ENCODE measurements around the gene CLPTM1. TPM values are rescaled to one million over a fixed set of nuclear protein-coding genes. Genes with fewer than 3 reads are reported as not detected.

The CLPTM1 gene
- total and polyA plus RNA-seq, 9 of the 15 experiments (the other 6 are each of a cell fraction or from before 2014, with no cell fraction given) = 0.37 to 96.0 (median 27.5) TPM

DNA sequence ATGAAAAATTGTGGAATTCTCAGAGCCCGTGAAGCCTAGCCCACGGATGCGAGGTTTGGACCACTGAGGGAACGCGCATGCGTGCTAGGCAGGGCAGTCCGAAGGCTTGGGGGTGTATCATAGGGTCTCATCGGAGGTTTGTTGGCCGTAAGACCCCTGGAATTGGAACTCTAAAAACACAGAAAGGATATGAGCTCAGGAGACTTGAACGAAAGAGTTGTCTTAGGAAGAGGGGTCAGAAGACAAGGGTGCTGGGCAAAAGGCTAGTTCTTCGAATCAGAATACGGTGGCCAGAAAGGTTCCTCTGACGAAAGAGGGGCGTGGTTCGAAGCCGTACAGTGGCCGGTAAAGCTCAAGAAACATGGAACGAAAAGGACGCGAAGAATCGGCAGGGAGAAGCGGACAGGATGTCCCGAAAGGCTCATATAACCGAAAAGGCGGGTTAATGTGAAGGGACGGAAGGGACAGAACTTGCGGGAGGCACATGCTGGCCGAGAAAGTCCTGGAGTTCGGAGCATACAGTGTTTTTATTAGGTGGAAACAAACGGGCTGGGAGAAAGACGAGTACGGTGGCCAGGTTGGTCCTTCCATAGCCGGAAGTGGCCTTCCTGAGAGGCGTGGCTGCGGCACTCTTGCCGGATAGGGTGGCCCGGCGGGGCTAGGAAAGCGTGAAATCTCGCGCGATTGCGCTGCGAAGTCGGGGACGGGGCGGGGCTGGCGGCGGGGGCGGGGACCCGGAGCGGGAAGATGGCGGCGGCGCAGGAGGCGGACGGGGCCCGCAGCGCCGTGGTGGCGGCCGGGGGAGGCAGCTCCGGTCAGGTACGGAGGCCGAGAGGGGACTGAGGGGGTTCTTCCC lies at the start of gene CLPTM1 (continued):
- 0 out of 2 replicates have a peak, but pooled peaks have one; percentile 18 for TF ChIP-seq ZNF316 (IDR thresholded peaks at IDR 0.05)
- peak; percentile 46; the same call in 1 of the 2 replicates for TF ChIP-seq ESRRA (IDR thresholded peaks at IDR 0.05; ENCODE audit: borderline replicate concordance, low read depth)
- TF ChIP-seq MAFG (tag; conservative IDR thresholded peaks at IDR 0.05) = no peak
- TF ChIP-seq, protein P1, sequence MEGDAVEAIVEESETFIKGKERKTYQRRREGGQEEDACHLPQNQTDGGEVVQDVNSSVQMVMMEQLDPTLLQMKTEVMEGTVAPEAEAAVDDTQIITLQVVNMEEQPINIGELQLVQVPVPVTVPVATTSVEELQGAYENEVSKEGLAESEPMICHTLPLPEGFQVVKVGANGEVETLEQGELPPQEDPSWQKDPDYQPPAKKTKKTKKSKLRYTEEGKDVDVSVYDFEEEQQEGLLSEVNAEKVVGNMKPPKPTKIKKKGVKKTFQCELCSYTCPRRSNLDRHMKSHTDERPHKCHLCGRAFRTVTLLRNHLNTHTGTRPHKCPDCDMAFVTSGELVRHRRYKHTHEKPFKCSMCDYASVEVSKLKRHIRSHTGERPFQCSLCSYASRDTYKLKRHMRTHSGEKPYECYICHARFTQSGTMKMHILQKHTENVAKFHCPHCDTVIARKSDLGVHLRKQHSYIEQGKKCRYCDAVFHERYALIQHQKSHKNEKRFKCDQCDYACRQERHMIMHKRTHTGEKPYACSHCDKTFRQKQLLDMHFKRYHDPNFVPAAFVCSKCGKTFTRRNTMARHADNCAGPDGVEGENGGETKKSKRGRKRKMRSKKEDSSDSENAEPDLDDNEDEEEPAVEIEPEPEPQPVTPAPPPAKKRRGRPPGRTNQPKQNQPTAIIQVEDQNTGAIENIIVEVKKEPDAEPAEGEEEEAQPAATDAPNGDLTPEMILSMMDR (IDR thresholded peaks at IDR 0.05 in 2 of 3, conservative IDR thresholded peaks at IDR 0.05 in 1 of 3; ENCODE audit: insufficient read depth in 2 of 3, low read depth in 1 of 3, low read length in 3 of 3) = no peak; a peak in 1 of 6 replicates
- TF ChIP-seq FOXA1 (IDR thresholded peaks at IDR 0.05; ENCODE audit: borderline replicate concordance) = no peak
- TF ChIP-seq, protein P2, sequence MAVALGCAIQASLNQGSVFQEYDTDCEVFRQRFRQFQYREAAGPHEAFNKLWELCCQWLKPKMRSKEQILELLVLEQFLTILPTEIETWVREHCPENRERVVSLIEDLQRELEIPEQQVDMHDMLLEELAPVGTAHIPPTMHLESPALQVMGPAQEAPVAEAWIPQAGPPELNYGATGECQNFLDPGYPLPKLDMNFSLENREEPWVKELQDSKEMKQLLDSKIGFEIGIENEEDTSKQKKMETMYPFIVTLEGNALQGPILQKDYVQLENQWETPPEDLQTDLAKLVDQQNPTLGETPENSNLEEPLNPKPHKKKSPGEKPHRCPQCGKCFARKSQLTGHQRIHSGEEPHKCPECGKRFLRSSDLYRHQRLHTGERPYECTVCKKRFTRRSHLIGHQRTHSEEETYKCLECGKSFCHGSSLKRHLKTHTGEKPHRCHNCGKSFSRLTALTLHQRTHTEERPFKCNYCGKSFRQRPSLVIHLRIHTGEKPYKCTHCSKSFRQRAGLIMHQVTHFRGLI (CRISPR knock-in tag; IDR thresholded peaks at IDR 0.05) = no peak
- 0 out of 2 replicates have a peak, but pooled peaks have one; percentile 29 for TF ChIP-seq RB1 (IDR thresholded peaks at IDR 0.05; ENCODE audit: low read depth)
- no peak for TF ChIP-seq DMBX1 (CRISPR knock-in tag; IDR thresholded peaks at IDR 0.05; ENCODE audit: borderline replicate concordance)
- TF ChIP-seq GATA2 (CRISPR knock-in tag; IDR thresholded peaks at IDR 0.05) = no peak
- peak in 1 of 2 experiments; percentile 95; a peak in 2 of 4 replicates for TF ChIP-seq TRIM24 (IDR thresholded peaks at IDR 0.05)
- peak; percentile 85 to 88 for TF ChIP-seq NRF1 (conservative IDR thresholded peaks at IDR 0.05 in 1 of 2, IDR thresholded peaks at IDR 0.05 in 1 of 2)
- no peak for TF ChIP-seq RBM39 (optimal IDR thresholded peaks at IDR 0.05; ENCODE audit: low read depth, low read length)
- no peak for TF ChIP-seq EZH2 (IDR thresholded peaks at IDR 0.05; ENCODE audit: borderline replicate concordance, low read depth, low read length)
- TF ChIP-seq BRD9 (IDR thresholded peaks at IDR 0.05; ENCODE audit: low read depth, partially characterized antibody) = peak; percentile 97
- TF ChIP-seq, protein P3, sequence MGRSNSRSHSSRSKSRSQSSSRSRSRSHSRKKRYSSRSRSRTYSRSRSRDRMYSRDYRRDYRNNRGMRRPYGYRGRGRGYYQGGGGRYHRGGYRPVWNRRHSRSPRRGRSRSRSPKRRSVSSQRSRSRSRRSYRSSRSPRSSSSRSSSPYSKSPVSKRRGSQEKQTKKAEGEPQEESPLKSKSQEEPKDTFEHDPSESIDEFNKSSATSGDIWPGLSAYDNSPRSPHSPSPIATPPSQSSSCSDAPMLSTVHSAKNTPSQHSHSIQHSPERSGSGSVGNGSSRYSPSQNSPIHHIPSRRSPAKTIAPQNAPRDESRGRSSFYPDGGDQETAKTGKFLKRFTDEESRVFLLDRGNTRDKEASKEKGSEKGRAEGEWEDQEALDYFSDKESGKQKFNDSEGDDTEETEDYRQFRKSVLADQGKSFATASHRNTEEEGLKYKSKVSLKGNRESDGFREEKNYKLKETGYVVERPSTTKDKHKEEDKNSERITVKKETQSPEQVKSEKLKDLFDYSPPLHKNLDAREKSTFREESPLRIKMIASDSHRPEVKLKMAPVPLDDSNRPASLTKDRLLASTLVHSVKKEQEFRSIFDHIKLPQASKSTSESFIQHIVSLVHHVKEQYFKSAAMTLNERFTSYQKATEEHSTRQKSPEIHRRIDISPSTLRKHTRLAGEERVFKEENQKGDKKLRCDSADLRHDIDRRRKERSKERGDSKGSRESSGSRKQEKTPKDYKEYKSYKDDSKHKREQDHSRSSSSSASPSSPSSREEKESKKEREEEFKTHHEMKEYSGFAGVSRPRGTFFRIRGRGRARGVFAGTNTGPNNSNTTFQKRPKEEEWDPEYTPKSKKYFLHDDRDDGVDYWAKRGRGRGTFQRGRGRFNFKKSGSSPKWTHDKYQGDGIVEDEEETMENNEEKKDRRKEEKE (IDR thresholded peaks at IDR 0.05; ENCODE audit: borderline replicate concordance in 1 of 2, control insufficient read depth in 1 of 2, low read depth in 2 of 2, low read length in 1 of 2) = no peak
- TF ChIP-seq NFXL1 (CRISPR knock-in tag; IDR thresholded peaks at IDR 0.05) = no peak
- peak; percentile 94 for TF ChIP-seq KLF1 (tag; IDR thresholded peaks at IDR 0.05)
- TF ChIP-seq EHMT2 (IDR thresholded peaks at IDR 0.05) = no peak
- TF ChIP-seq, protein P4, sequence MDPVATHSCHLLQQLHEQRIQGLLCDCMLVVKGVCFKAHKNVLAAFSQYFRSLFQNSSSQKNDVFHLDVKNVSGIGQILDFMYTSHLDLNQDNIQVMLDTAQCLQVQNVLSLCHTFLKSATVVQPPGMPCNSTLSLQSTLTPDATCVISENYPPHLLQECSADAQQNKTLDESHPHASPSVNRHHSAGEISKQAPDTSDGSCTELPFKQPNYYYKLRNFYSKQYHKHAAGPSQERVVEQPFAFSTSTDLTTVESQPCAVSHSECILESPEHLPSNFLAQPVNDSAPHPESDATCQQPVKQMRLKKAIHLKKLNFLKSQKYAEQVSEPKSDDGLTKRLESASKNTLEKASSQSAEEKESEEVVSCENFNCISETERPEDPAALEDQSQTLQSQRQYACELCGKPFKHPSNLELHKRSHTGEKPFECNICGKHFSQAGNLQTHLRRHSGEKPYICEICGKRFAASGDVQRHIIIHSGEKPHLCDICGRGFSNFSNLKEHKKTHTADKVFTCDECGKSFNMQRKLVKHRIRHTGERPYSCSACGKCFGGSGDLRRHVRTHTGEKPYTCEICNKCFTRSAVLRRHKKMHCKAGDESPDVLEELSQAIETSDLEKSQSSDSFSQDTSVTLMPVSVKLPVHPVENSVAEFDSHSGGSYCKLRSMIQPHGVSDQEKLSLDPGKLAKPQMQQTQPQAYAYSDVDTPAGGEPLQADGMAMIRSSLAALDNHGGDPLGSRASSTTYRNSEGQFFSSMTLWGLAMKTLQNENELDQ (CRISPR knock-in tag; IDR thresholded peaks at IDR 0.05; ENCODE audit: borderline replicate concordance) = no peak

All from K562 (cell line).